CD4-positive, alpha-beta memory T cell (primary cell): ENCODE measurements around the gene SOCS6. TPM values are rescaled to one million over a fixed set of nuclear protein-coding genes. Genes with fewer than 3 reads are reported as not detected.

ENCODE experiments used
- CTCF ChIA-PET: fragments of 350-600 bp; sonication (Branson Sonifier 250); formaldehyde crosslinking; loops from one replicate; lab custom pipeline; 2021; ENCODE audit warnings: inconsistent platforms; ENCODE audit not compliant: partially characterized antibody; lab: Charles Lee
- POLR2A ChIA-PET: fragments of 350-600 bp; sonication (Branson Sonifier 250); formaldehyde crosslinking; loops from one replicate; lab custom pipeline; 2021; ENCODE audit not compliant: partially characterized antibody; lab: Charles Lee
- DNase-seq, 5 donors: peaks; one replicate each; pipeline versions ENCODE4 v3.0.0 to v3.0.0-alpha.2; 2020 to 2022; ENCODE audit warnings: mixed read lengths in 1 of 5
- H3K27ac ChIP-seq: one replicate; pipeline ENCODE4 v1.7.0; 2013; ENCODE audit warnings: low read depth, low read length
- H3K27me3 ChIP-seq: 2 replicates; pipeline ENCODE4 v1.7.0; 2013; ENCODE audit warnings: mild to moderate bottlenecking, low read length, moderate library complexity; ENCODE audit not compliant: insufficient read depth
- H3K36me3 ChIP-seq: 2 replicates; pipeline ENCODE4 v1.7.0; 2013; ENCODE audit warnings: mild to moderate bottlenecking, low read length, moderate library complexity; ENCODE audit not compliant: insufficient read depth
- H3K4me1 ChIP-seq: 2 replicates; pipeline ENCODE4 v1.7.0; 2013; ENCODE audit warnings: mild to moderate bottlenecking, low read length, moderate library complexity; ENCODE audit not compliant: insufficient read depth
- H3K4me3 ChIP-seq, 2 donors: one replicate each; pipeline ENCODE4 v1.7.0; 2013; ENCODE audit warnings: low read length in 2 of 2, mild to moderate bottlenecking in 1 of 2
- H3K9me3 ChIP-seq, 2 donors: one replicate each; pipeline ENCODE4 v1.7.0; 2013; ENCODE audit warnings: low read length in 2 of 2, control low read depth in 1 of 2; ENCODE audit not compliant: control insufficient read depth in 1 of 2
- H3K27ac Mint-ChIP-seq, 7 donors: one replicate each; pipeline ENCODE4 v1.8.0; 2020 to 2021; ENCODE audit warnings: mixed read lengths in 7 of 7, mild to moderate bottlenecking in 6 of 7, inconsistent platforms in 3 of 7, moderate library complexity in 3 of 7
- H3K27me3 Mint-ChIP-seq, 2 donors: one replicate each; pipeline ENCODE4 v1.8.0; 2020 to 2021; ENCODE audit warnings: mixed read lengths in 2 of 2
- H3K36me3 Mint-ChIP-seq, 2 donors: one replicate each; pipeline ENCODE4 v1.8.0; 2020 to 2021; ENCODE audit warnings: mixed read lengths in 2 of 2, inconsistent platforms in 1 of 2, mild to moderate bottlenecking in 1 of 2
- H3K4me1 Mint-ChIP-seq, 4 donors: one replicate each; pipeline ENCODE4 v1.8.0; 2020 to 2021; ENCODE audit warnings: mixed read lengths in 4 of 4, mild to moderate bottlenecking in 1 of 4
- H3K4me3 Mint-ChIP-seq, 8 donors: one replicate each; pipeline ENCODE4 v1.8.0; 2020 to 2021; ENCODE audit warnings: mixed read lengths in 8 of 8, mild to moderate bottlenecking in 7 of 8, moderate library complexity in 6 of 8, inconsistent platforms in 3 of 8
- H3K9me3 Mint-ChIP-seq, 8 donors: one replicate each; pipeline ENCODE4 v1.8.0; 2020 to 2021; ENCODE audit warnings: mixed read lengths in 8 of 8, mild to moderate bottlenecking in 5 of 8, inconsistent platforms in 3 of 8, moderate library complexity in 1 of 8
- intact Hi-C: fragments of 100-400 bp; cut with micrococcal nuclease; formaldehyde crosslinking; loops from one replicate; pipeline ENCODE4 v1.15.1; 2023
- polyA plus RNA-seq, 2 donors: library from polyadenylated mRNA; unstranded; fragments of 300-500 nt; fragmentation: Illumina TruSeq; gene quantifications; one replicate each; pipeline ENCODE4 v1.2.3, GENCODE V29; 2021
- total RNA-seq, 2 experiments: library from RNA; stranded (reverse); gene quantifications; one replicate each; pipeline ENCODE4 v1.2.3, GENCODE V29; 2021

Gene SOCS6
- total and polyA plus RNA-seq, 4 experiments from 2014 or later = 0.31 to 2.6 (median 1.7) TPM

DNA sequence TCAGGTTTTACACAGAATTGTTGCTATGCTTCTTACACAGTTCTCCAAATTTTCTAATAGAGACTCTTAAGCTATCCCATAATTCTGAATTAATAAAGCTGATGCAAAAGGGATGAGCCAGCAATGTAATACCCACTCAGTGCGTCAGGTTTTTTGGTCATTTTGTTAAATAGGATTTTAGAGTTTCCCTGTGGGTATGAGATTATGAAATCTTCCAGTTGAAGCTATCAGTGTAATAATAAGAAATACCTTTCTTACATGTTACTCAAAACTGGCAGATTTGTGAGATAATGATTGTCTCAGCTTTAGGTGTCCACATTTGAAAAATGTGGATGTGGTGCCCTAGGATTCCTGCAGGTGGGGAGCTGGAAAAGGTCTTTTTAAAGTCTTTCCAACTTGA lies 44.5 kb downstream of the SOCS6 start:
- no peak for DNase-seq
- ChIA-PET CTCF (no interaction called here), POLR2A (no interaction called here)
- Mint-ChIP-seq H3K4me3 (no peak overlapping the region), H3K27ac (no peak overlapping the region), H3K27me3 (no peaks in the 10 kb centered on the region), H3K4me1 (peaks cover 0 to 1% (median 0%) of the 10 kb centered on the region in 4 donors), H3K36me3 (no peaks in the 10 kb centered on the region), H3K9me3 (peaks cover 0 to 16% (median 7%) of the 10 kb centered on the region in 8 donors)
- Histone ChIP-seq H3K27me3 (no peaks in the 10 kb centered on the region), H3K4me3 (no peak overlapping the region), H3K9me3 (no peaks in the 10 kb centered on the region), H3K27ac (no peak overlapping the region), H3K4me1 (no peaks in the 10 kb centered on the region), H3K36me3 (no peaks in the 10 kb centered on the region)
- intact Hi-C loops = no loop called here

DNA sequence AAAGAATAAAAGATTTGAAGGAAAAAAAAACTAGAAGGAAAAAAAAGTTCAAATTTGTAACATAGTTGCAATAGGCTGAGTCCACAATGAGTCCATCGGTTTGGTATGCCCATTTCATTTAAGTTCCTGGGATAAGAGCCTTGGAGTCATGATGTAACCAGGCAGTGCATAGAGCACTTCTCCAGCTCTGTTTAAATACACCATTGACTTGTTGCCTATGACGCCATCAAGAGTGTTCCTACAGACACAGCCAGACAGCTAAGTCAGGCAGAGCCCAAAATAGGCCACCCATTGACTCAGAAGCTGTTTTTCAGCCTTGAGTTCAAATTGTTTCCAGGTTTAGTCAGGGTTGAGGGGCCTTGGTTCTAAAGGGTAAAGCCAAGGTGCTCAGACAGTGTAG lies 44.9 kb downstream of the SOCS6 start:
- Mint-ChIP-seq H3K27me3 (no peaks in the 10 kb centered on the region), H3K4me1 (no peaks in the 10 kb centered on the region), H3K4me3 (no peak overlapping the region), H3K27ac (no peak overlapping the region), H3K9me3 (peaks cover 0 to 16% (median 7%) of the 10 kb centered on the region in 8 donors), H3K36me3 (no peaks in the 10 kb centered on the region)
- DNase-seq = no peak
- no peaks in the 10 kb centered on the region for H3K36me3 ChIP-seq
- H3K4me1 ChIP-seq = no peaks in the 10 kb centered on the region
- intact Hi-C loops = no loop called here
- H3K9me3 ChIP-seq = no peaks in the 10 kb centered on the region
- H3K27ac ChIP-seq = no peak overlapping the region
- H3K27me3 ChIP-seq = no peaks in the 10 kb centered on the region
- CTCF ChIA-PET = no interaction called here
- H3K4me3 ChIP-seq = no peak overlapping the region
- POLR2A ChIA-PET = no interaction called here

DNA sequence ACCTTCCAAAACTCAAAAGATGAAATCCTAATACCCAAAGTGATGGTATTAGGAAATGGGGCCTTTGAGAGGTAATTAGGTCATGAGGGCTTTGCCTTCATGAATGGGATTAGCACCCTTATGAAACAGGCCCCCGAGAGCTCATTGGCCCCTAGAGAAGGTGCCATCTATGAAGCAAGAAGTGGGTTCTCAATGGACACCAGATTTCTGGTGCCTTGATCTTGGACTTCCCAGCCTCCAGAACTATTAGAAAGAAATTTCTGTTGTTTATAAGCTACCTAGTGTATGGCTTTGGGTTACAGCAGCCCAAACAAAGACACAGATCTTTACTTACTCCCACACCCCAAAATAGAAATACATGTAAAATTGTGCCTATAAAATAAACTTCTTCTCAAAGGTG lies 45.4 kb downstream of the SOCS6 start:
- Mint-ChIP-seq H3K4me1 (no peaks in the 10 kb centered on the region), H3K9me3 (peaks cover 0 to 16% (median 7%) of the 10 kb centered on the region in 8 donors), H3K27ac (no peak overlapping the region), H3K36me3 (no peaks in the 10 kb centered on the region), H3K27me3 (no peaks in the 10 kb centered on the region), H3K4me3 (no peak overlapping the region)
- H3K27ac ChIP-seq = no peak overlapping the region
- H3K9me3 ChIP-seq = no peaks in the 10 kb centered on the region
- no peak overlapping the region for H3K4me3 ChIP-seq
- no peak for DNase-seq
- no peaks in the 10 kb centered on the region for H3K4me1 ChIP-seq
- POLR2A ChIA-PET = no interaction called here
- intact Hi-C loops = no loop called here
- no peaks in the 10 kb centered on the region for H3K36me3 ChIP-seq
- H3K27me3 ChIP-seq = no peaks in the 10 kb centered on the region
- CTCF ChIA-PET = no interaction called here

DNA sequence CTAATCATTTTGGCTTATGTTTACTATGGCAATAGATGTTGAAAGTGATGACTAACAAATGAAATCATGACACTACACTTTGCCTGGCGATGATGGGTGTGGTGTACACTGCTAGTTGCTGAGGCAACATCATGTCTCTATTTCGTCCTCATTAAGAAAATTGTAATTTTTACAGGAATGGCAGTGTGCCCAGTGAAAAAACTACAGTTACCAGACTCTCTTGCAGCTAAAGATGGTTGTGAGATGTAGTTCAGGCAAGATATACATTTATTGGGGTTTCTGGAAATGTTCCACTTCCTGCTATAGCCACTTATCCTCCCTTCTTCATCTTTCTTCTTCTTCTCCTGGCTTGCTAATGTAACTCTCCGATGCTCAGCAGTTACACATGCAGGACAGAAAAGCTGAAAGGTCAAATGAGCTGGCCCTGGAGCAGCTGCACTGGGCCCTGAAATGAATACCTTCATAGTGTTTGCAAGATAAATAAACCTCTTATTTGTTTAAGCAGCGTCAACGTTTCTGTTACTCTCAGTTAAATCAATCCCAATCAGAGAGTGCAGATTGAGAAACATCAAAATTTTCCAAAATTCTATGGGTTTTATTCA lies 46.0 kb downstream of the SOCS6 start:
- H3K4me3 ChIP-seq = no peak overlapping the region
- no peaks in the 10 kb centered on the region for H3K4me1 ChIP-seq
- Mint-ChIP-seq H3K27me3 (no peaks in the 10 kb centered on the region), H3K4me3 (no peak overlapping the region), H3K36me3 (no peaks in the 10 kb centered on the region), H3K4me1 (no peaks in the 10 kb centered on the region), H3K9me3 (peaks cover 0 to 16% (median 7%) of the 10 kb centered on the region in 8 donors), H3K27ac (no peak overlapping the region)
- H3K36me3 ChIP-seq = no peaks in the 10 kb centered on the region
- ChIA-PET CTCF (no interaction called here), POLR2A (no interaction called here)
- intact Hi-C loops = no loop called here
- no peaks in the 10 kb centered on the region for H3K9me3 ChIP-seq
- no peak overlapping the region for H3K27ac ChIP-seq
- no peaks in the 10 kb centered on the region for H3K27me3 ChIP-seq
- DNase-seq = no peak

DNA sequence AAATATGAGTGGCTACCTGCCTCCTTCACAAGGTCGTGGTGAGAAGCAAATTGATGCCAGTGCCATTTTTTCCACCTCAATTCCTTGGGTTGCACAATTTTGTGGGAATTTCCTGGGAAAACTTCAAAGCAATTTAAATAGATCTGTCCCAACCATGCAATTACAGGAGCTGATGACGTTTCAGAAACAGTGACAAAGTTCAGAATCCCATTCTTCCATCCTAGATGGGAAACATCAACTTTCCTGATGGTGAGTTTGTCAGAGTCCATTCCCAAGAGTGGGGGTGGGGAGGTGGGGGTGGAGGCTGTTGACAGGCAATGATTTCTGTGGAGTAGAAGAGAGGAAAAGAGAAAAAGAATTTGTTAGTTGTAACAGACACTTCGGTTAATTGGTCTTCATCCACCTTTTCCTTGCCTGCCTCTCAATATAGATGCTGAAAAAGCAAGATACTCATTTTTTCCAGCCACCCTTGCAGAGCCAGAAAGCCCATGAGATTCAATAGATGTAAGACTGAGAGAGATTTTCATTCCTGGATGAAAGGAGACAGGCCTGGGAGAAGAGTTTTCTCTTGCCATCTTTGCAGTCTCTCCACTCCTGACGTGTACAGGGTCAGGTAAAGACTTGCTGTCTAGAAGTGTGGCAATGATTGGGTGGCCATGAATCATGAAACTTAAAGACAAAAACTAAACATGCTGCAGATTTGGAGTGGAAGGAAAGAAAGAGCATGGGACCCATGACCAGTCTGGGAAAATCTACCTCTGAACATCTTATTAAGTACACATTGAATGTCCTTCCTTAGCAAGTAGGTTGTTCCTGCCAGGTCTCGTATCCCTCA lies 47.3 kb downstream of the SOCS6 start:
- H3K27me3 Mint-ChIP-seq = no peaks in the 10 kb centered on the region
- Histone ChIP-seq H3K27me3 (no peaks in the 10 kb centered on the region), H3K4me1 (no peaks in the 10 kb centered on the region), H3K9me3 (no peaks in the 10 kb centered on the region), H3K4me3 (no peak overlapping the region), H3K27ac (no peak overlapping the region), H3K36me3 (no peaks in the 10 kb centered on the region)
- H3K4me1 Mint-ChIP-seq = no peaks in the 10 kb centered on the region
- ChIA-PET CTCF (no interaction called here), POLR2A (no interaction called here)
- intact Hi-C loops = no loop called here
- DNase-seq = no peak
- H3K36me3 Mint-ChIP-seq = no peaks in the 10 kb centered on the region
- peaks cover 0 to 16% (median 7%) of the 10 kb centered on the region in 8 donors for H3K9me3 Mint-ChIP-seq
- no peak overlapping the region for H3K4me3 Mint-ChIP-seq
- H3K27ac Mint-ChIP-seq = no peak overlapping the region

DNA sequence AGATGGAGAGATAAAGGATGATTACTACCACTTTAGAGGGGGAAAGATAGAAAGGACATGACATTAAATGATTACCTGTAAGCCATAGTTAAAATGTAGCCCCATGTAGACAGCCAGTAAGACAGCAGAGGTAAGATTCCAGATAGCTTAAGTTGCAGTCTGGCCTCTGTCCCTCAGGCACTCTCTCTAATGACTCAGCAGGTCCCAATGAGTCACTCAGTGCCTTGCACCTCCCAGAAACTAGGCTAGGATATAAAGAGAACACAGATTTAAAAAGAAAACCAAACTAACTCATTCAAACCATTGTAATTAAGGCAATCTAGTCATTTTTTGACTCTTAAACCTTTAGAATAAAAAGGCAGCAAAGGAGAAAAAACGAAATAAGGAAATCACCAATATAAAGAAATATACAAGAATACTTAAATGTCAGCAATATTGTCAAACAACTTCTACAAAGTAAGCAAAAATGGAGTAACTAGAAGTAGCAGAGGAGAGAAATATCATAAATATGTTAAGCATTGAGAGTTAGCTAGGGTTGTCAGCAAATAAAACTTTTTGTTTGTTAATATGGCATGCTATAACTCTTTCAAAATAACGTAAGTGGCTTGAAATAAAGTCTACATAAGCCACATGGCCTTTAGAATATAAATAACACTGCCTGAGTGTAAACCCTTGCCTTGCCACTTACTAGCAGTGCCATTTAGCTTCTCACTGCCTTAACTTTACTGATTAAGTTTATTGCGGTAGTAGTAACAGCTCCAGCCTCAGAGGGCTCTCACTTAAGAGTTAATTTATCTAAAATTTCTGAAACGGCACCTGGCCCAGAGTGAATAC lies 48.5 kb downstream of the SOCS6 start:
- H3K27me3 Mint-ChIP-seq = no peaks in the 10 kb centered on the region
- ChIA-PET CTCF (no interaction called here), POLR2A (no interaction called here)
- no peaks in the 10 kb centered on the region for H3K36me3 ChIP-seq
- H3K4me1 ChIP-seq = no peaks in the 10 kb centered on the region
- H3K9me3 ChIP-seq = no peaks in the 10 kb centered on the region
- no peak overlapping the region for H3K4me3 ChIP-seq
- intact Hi-C loops = no loop called here
- H3K27ac Mint-ChIP-seq = no peak overlapping the region
- H3K27ac ChIP-seq = no peak overlapping the region
- no peaks in the 10 kb centered on the region for H3K27me3 ChIP-seq
- H3K36me3 Mint-ChIP-seq = no peaks in the 10 kb centered on the region
- DNase-seq = no peak
- peaks cover 0 to 16% (median 7%) of the 10 kb centered on the region in 8 donors for H3K9me3 Mint-ChIP-seq
- no peaks in the 10 kb centered on the region for H3K4me1 Mint-ChIP-seq
- no peak overlapping the region for H3K4me3 Mint-ChIP-seq

DNA sequence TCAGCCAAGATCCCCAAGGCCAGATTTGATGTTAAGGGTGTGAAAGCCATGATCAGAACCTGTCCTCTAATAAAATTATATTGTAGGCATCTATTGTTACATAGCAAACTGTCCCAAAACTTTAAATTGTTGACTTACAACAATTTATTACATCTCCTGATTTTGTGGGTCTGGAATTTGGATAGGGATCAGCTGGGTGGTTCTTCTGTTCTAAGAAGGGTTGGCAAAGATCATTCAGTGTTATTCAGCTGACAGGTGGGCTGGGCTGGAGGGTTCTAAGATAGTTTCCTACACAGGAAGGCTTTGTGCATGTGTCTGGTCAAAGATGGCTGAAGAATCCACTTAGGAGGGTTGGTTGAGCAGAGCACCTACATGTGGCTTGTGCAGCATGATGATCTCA lies 50.0 kb downstream of the SOCS6 start:
- DNase-seq = no peak
- intact Hi-C loops = no loop called here

More for the DNA sequence above, 50.0 kb downstream of the SOCS6 start:
- ChIA-PET POLR2A (no interaction called here), CTCF (no interaction called here)
- Histone ChIP-seq H3K4me1 (no peaks in the 10 kb centered on the region), H3K4me3 (no peak overlapping the region), H3K36me3 (no peaks in the 10 kb centered on the region), H3K27ac (no peak overlapping the region), H3K9me3 (no peaks in the 10 kb centered on the region), H3K27me3 (no peaks in the 10 kb centered on the region)
- Mint-ChIP-seq H3K36me3 (no peaks in the 10 kb centered on the region), H3K4me1 (no peaks in the 10 kb centered on the region), H3K4me3 (no peak overlapping the region), H3K27ac (no peak overlapping the region), H3K9me3 (peaks cover 0 to 11% (median 6%) of the 10 kb centered on the region in 8 donors), H3K27me3 (no peaks in the 10 kb centered on the region)
